ENCODE results near the gene SH3BP4.

Gene SH3BP4

GRCh38 chr2:235045336-235045972, 93.6 kb downstream of the SH3BP4 start:
- TF ChIP-seq, protein P1, sequence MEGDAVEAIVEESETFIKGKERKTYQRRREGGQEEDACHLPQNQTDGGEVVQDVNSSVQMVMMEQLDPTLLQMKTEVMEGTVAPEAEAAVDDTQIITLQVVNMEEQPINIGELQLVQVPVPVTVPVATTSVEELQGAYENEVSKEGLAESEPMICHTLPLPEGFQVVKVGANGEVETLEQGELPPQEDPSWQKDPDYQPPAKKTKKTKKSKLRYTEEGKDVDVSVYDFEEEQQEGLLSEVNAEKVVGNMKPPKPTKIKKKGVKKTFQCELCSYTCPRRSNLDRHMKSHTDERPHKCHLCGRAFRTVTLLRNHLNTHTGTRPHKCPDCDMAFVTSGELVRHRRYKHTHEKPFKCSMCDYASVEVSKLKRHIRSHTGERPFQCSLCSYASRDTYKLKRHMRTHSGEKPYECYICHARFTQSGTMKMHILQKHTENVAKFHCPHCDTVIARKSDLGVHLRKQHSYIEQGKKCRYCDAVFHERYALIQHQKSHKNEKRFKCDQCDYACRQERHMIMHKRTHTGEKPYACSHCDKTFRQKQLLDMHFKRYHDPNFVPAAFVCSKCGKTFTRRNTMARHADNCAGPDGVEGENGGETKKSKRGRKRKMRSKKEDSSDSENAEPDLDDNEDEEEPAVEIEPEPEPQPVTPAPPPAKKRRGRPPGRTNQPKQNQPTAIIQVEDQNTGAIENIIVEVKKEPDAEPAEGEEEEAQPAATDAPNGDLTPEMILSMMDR (IDR thresholded peaks at IDR 0.05; ENCODE audit: control insufficient read depth, extremely low read depth, insufficient read depth) = no peak
- DNase-seq (ENCODE audit: low read depth) = no peak
- H3K4me3 ChIP-seq (ENCODE audit: low read depth, low read length) = no peak overlapping the region

- TF ChIP-seq, protein P1 (IDR thresholded peaks at IDR 0.05; ENCODE audit: control insufficient read depth, extremely low read depth, insufficient read depth) = no peak
- DNase-seq (ENCODE audit: low read depth) = no peak
- H3K4me3 ChIP-seq (ENCODE audit: low read depth, low read length) = no peak overlapping the region
These were observed 94.1 kb downstream of the SH3BP4 start for GRCh38 chr2:235045973-235046343.

DNA sequence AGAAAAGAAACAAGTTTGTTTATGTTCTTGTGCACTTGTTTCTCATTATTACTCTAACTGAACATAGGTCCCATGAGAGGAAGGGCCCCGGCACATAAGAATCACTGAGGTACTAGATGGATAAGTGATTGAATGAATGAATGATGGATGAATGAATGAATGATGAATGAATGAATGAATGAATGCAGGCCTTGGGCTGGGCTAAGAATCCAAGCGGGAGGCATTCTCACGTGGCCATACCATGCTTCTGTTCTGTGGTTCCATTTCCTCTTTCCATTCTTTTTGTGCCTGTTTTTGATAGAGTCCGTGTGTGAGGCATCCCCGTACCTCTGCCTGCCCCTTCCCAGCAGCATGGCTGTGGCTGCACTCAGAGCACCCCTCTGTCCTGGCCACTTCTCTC, 94.8 kb downstream of the SH3BP4 start:
- no peak for DNase-seq (ENCODE audit: low read depth)
- TF ChIP-seq, protein P1 (IDR thresholded peaks at IDR 0.05; ENCODE audit: control insufficient read depth, extremely low read depth, insufficient read depth) = no peak
- no peak overlapping the region for H3K4me3 ChIP-seq (ENCODE audit: low read depth, low read length)

DNA sequence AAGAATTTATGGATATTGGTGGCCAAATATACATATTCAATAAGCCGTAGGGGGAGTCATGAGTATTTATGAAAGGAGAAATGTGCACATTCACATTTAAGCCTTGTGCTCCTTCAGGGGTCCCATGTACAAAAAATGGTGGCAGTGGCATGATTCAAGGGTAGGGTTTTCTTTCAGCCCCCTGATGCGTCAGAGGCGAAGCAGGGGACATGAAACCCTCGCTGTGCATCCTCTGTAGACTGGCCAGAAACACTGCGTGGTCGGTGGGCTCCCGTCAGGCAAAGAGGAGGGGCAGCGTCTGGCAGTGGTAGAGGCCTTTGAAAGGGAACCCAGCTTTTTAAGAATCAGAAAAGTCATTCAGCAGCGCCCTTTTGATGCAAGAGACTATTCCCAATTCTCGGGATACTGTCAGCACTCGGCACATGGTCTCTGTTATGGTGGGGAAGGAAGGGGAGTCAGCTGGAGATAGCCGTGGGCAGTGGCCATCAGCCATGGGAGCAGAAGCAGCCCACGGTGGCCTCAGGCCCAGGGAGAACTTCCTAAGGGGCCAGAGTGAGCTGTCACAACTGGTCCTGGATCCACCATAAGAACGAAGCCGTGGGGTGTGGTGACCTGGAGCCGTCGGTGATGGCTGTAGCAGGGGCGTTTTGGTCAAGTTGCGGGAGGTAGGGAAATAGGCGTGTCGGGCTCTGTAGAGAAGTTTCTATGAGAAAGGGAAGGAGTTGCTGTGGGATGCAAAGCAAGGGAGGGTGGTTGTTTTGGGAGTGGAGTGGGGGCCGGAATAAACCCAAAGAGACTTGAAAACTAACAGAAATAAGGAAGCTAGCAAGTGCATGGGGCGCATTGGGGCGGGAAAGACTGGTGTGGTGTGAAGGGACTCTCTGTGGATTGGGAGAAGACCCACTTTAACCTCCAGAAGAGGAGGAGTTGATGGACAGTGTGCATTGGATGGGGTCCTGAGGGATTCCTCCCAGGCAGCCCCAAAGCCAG, 95.6 kb downstream of the SH3BP4 start:
- DNase-seq (ENCODE audit: low read depth) = no peak
- TF ChIP-seq, protein P1 (IDR thresholded peaks at IDR 0.05; ENCODE audit: control insufficient read depth, extremely low read depth, insufficient read depth) = no peak
- no peak overlapping the region for H3K4me3 ChIP-seq (ENCODE audit: low read depth, low read length)

DNA sequence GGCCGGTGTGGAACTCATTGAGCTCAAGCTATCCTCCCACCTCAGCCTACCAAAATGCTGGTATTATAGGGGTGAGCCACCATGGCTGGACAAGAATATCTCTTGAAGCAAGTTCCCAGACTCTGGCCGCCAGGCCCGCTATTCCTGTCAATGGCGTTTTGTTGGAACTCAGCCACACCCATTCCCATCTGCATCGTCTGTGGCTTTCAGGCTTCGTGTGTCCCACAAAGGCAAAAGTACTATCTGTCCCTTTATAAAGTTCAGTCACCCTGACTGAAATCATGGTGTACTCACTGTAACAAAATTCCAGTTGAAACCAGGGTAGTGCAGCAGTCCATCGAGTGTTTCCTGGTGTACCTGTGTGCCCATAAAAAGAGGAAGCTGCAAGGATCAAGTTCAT, 96.7 kb downstream of the SH3BP4 start:
- TF ChIP-seq, protein P1 (IDR thresholded peaks at IDR 0.05; ENCODE audit: control insufficient read depth, extremely low read depth, insufficient read depth) = no peak
- H3K4me3 ChIP-seq (ENCODE audit: low read depth, low read length) = no peak overlapping the region
- no peak for DNase-seq (ENCODE audit: low read depth)

GRCh38 chr2:235049069-235049468, 97.3 kb downstream of the SH3BP4 start:
- TF ChIP-seq, protein P1 (IDR thresholded peaks at IDR 0.05; ENCODE audit: control insufficient read depth, extremely low read depth, insufficient read depth) = no peak
- no peak for DNase-seq (ENCODE audit: low read depth)
- H3K4me3 ChIP-seq (ENCODE audit: low read depth, low read length) = no peak overlapping the region

All from LNCaP clone FGC (cell line).